GM23338 (cell line): ENCODE results near the gene MAST2. TPM values are rescaled to one million over a fixed set of nuclear protein-coding genes. Genes with fewer than 3 reads are reported as not detected.

Experiments used
- ATAC-seq: fragments of 200-7000 bp; cut with Tn5 transposase; 3 replicates; pipeline ENCODE4 v1.9.1; 2020
- DNase-seq: peaks from one replicate; pipeline ENCODE4 v3.0.0-alpha.2; 2015; ENCODE audit warnings: low spot score
- H2AFZ ChIP-seq: fragments of 200-600 bp; sonication (generic); 2 replicates; pipeline ENCODE4 v1.8.0; 2016; ENCODE audit warnings: antibody characterized with exemption, mild to moderate bottlenecking, moderate library complexity
- H3F3A ChIP-seq: fragments of 200-600 bp; sonication (generic); replicated peaks from 2 replicates; pipeline ENCODE4 v1.8.0; 2017; ENCODE audit warnings: antibody characterized with exemption, mixed run types, low read depth
- H3K27ac ChIP-seq: fragments of 200-600 bp; sonication (generic); 2 replicates; pipeline ENCODE4 v1.6.1; 2016; ENCODE audit warnings: low read depth
- H3K27me3 ChIP-seq: fragments of 200-600 bp; sonication (generic); 2 replicates; pipeline ENCODE4 v1.8.0; 2016; ENCODE audit warnings: mild to moderate bottlenecking, mixed run types, moderate library complexity; ENCODE audit not compliant: insufficient read depth
- H3K36me3 ChIP-seq: fragments of 200-600 bp; sonication (generic); 2 replicates; pipeline ENCODE4 v1.8.0; 2016; ENCODE audit warnings: mild to moderate bottlenecking; ENCODE audit not compliant: insufficient read depth
- H3K4me1 ChIP-seq: fragments of 200-600 bp; sonication (generic); 2 replicates; pipeline ENCODE4 v1.8.0; 2016; ENCODE audit warnings: mild to moderate bottlenecking, moderate library complexity; ENCODE audit not compliant: insufficient read depth
- H3K4me2 ChIP-seq: fragments of 200-600 bp; sonication (generic); 2 replicates; pipeline ENCODE4 v1.7.1; 2017; ENCODE audit warnings: mixed run types
- H3K4me3 ChIP-seq: fragments of 200-600 bp; sonication (generic); 2 replicates; pipeline ENCODE4 v1.6.1; 2016; ENCODE audit warnings: mixed run types
- H3K79me2 ChIP-seq: fragments of 200-600 bp; sonication (generic); replicated peaks from 2 replicates; pipeline ENCODE4 v1.8.0; 2017; ENCODE audit warnings: mild to moderate bottlenecking; ENCODE audit not compliant: insufficient read depth
- H3K9me2 ChIP-seq: fragments of 200-600 bp; sonication (generic); 2 replicates; pipeline ENCODE4 v1.8.0; 2017; ENCODE audit not compliant: insufficient read depth
- H4K20me1 ChIP-seq: fragments of 200-600 bp; sonication (generic); replicated peaks from 2 replicates; pipeline ENCODE4 v1.8.0; 2017; ENCODE audit warnings: mild to moderate bottlenecking; ENCODE audit not compliant: insufficient read depth
- H3K27ac Mint-ChIP-seq: 2 replicates; pipeline ENCODE4 v1.8.0; 2020; ENCODE audit warnings: inconsistent platforms, mild to moderate bottlenecking, moderate library complexity, mixed read lengths
- H3K27me3 Mint-ChIP-seq: 3 replicates; pipeline ENCODE4 v1.8.0; 2022; ENCODE audit warnings: low read depth, mild to moderate bottlenecking, moderate library complexity, mixed read lengths, inconsistent platforms; ENCODE audit not compliant: insufficient read depth, poor library complexity
- H3K36me3 Mint-ChIP-seq: 3 replicates; pipeline ENCODE4 v1.8.0; 2021; ENCODE audit warnings: low read depth, mild to moderate bottlenecking, inconsistent platforms, moderate library complexity, mixed read lengths
- H3K4me1 Mint-ChIP-seq: 3 replicates; pipeline ENCODE4 v1.8.0; 2020; ENCODE audit warnings: mild to moderate bottlenecking, inconsistent platforms, mixed read lengths
- H3K4me3 Mint-ChIP-seq: 3 replicates; pipeline ENCODE4 v1.8.0; 2021; ENCODE audit warnings: moderate library complexity, mild to moderate bottlenecking, inconsistent platforms, mixed read lengths
- H3K9me3 Mint-ChIP-seq: 3 replicates; pipeline ENCODE4 v1.8.0; 2020; ENCODE audit warnings: moderate library complexity, mild to moderate bottlenecking, inconsistent platforms, mixed read lengths
- CREB1 ChIP-seq: fragments of 250-450 bp; sonication (Bioruptor Pico); IDR thresholded peaks from 2 replicates; pipeline ENCODE4 v1.5.0; 2020; ENCODE audit warnings: low read depth, mild to moderate bottlenecking, moderate library complexity
- JUNB ChIP-seq: IDR thresholded peaks from one replicate; pipeline ENCODE4 v1.6.1; 2016; ENCODE audit warnings: antibody characterized with exemption; ENCODE audit not compliant: unreplicated experiment
- POLR2AphosphoS5 ChIP-seq: IDR thresholded peaks from 2 replicates; pipeline ENCODE4 v1.6.1; 2016; ENCODE audit warnings: antibody characterized with exemption, low read depth
- STAT1 ChIP-seq: IDR thresholded peaks from one replicate; pipeline ENCODE4 v1.6.1; 2016; ENCODE audit warnings: antibody characterized with exemption; ENCODE audit not compliant: unreplicated experiment
- ZNF114 ChIP-seq: fragments of 250-450 bp; sonication (Bioruptor Pico); IDR thresholded peaks from 2 replicates; pipeline ENCODE4 v1.5.0; 2020; ENCODE audit warnings: mild to moderate bottlenecking, moderate library complexity
- polyA plus RNA-seq: library from polyadenylated mRNA; unstranded; fragments of >200 nt; fragmentation: Nextera tagmentation; extraction: Ambion mirVana; gene quantifications from 2 replicates; pipeline ENCODE4 v1.2.1, GENCODE V29; 2016
- total RNA-seq: library from RNA; depleted of rRNA; stranded (reverse); fragments of >200 nt; shearing (Covaris generic); gene quantifications from 2 replicates; pipeline ENCODE4 v1.2.3, GENCODE V29; 2014
- TF ChIP-seq, protein P1 (sequence below): fragments of 250-450 bp; sonication (Bioruptor Pico); IDR thresholded peaks from 2 replicates; pipeline ENCODE4 v1.5.0; 2020; ENCODE audit warnings: mild to moderate bottlenecking, moderate library complexity
- TF ChIP-seq, protein P2 (sequence below), 2 experiments: fragments of 200-600 bp in 1 of 2; sonication (generic) in 1 of 2; conservative IDR thresholded peaks; 2 replicates each; pipeline versions ENCODE4 v1.5.1 to v1.6.1; 2016 to 2017; ENCODE audit warnings: antibody characterized with exemption in 2 of 2, low read depth in 2 of 2, mild to moderate bottlenecking in 2 of 2, moderate library complexity in 1 of 2

The MAST2 gene
- total and polyA plus RNA-seq, 2 experiments from 2014 or later, result 11.5 to 57.7 TPM

DNA sequence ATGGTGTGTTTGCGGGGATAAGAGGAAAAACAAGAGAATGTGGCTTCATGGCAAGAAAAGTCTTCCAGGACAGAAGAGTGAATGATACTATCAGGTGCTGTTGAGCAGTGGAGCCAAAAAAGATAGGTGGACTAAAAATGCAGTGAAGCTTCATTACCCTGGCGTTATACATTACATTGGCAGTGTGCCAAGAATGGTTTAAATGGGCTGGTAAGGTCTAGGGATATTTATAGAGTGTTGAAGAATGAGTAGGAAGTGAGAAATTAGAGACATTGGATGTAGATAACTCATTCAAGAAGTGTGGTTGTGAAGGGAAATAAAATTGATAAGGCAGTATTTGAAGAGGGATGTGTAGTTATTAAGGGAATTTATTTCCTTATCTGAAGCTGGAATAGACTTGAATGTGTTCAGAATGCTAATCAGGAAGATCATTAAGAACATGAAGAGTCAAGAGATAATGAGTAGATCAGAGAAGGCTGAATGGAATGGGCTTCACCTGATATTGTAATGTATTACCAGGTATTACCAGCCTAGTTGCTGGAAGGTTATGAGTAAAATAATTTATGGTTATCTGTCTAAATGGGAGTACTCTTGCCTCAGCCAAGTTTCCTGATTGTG lies 72.7 kb downstream of the MAST2 start (continued):
- TF ChIP-seq, protein P1, sequence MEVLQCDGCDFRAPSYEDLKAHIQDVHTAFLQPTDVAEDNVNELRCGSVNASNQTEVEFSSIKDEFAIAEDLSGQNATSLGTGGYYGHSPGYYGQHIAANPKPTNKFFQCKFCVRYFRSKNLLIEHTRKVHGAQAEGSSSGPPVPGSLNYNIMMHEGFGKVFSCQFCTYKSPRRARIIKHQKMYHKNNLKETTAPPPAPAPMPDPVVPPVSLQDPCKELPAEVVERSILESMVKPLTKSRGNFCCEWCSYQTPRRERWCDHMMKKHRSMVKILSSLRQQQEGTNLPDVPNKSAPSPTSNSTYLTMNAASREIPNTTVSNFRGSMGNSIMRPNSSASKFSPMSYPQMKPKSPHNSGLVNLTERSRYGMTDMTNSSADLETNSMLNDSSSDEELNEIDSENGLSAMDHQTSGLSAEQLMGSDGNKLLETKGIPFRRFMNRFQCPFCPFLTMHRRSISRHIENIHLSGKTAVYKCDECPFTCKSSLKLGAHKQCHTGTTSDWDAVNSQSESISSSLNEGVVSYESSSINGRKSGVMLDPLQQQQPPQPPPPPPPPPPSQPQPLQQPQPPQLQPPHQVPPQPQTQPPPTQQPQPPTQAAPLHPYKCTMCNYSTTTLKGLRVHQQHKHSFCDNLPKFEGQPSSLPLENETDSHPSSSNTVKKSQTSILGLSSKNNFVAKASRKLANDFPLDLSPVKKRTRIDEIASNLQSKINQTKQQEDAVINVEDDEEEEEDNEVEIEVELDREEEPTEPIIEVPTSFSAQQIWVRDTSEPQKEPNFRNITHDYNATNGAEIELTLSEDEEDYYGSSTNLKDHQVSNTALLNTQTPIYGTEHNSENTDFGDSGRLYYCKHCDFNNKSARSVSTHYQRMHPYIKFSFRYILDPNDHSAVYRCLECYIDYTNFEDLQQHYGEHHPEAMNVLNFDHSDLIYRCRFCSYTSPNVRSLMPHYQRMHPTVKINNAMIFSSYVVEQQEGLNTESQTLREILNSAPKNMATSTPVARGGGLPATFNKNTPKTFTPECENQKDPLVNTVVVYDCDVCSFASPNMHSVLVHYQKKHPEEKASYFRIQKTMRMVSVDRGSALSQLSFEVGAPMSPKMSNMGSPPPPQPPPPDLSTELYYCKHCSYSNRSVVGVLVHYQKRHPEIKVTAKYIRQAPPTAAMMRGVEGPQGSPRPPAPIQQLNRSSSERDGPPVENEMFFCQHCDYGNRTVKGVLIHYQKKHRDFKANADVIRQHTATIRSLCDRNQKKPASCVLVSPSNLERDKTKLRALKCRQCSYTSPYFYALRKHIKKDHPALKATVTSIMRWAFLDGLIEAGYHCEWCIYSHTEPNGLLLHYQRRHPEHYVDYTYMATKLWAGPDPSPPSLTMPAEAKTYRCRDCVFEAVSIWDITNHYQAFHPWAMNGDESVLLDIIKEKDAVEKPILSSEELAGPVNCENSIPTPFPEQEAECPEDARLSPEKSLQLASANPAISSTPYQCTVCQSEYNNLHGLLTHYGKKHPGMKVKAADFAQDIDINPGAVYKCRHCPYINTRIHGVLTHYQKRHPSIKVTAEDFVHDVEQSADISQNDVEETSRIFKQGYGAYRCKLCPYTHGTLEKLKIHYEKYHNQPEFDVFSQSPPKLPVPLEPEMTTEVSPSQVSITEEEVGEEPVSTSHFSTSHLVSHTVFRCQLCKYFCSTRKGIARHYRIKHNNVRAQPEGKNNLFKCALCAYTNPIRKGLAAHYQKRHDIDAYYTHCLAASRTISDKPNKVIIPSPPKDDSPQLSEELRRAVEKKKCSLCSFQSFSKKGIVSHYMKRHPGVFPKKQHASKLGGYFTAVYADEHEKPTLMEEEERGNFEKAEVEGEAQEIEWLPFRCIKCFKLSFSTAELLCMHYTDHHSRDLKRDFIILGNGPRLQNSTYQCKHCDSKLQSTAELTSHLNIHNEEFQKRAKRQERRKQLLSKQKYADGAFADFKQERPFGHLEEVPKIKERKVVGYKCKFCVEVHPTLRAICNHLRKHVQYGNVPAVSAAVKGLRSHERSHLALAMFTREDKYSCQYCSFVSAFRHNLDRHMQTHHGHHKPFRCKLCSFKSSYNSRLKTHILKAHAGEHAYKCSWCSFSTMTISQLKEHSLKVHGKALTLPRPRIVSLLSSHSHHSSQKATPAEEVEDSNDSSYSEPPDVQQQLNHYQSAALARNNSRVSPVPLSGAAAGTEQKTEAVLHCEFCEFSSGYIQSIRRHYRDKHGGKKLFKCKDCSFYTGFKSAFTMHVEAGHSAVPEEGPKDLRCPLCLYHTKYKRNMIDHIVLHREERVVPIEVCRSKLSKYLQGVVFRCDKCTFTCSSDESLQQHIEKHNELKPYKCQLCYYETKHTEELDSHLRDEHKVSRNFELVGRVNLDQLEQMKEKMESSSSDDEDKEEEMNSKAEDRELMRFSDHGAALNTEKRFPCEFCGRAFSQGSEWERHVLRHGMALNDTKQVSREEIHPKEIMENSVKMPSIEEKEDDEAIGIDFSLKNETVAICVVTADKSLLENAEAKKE, result no peak

DNA sequence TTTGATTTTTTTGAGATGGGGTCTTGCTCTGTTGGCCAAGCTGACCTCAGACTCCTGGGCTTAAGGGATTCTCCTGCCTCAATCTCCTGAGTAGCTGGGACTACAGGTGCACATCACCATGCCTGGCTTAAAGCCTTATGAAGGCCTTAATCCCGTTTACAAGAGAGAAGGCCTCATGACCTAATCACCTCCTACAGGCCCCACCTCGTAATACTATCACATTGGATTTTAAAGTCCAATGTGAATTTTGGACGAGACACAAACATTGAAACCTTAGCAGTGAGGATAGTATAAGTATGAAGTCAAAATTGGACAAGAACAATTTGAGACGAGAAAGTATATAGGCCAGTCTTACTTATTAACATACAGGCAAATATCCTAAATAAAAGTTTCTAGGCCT lies 73.9 kb downstream of the MAST2 start:
- DNase-seq (no peak), ATAC-seq (no peak)
- no peaks in the 10 kb centered on the region for H3K9me3 Mint-ChIP-seq
- no peaks in the 10 kb centered on the region for H4K20me1 ChIP-seq
- H3K36me3 Mint-ChIP-seq, result no peaks in the 10 kb centered on the region
- H3K27ac Mint-ChIP-seq, result no peak overlapping the region
- no peak overlapping the region for H3K4me3 ChIP-seq
- TF ChIP-seq POLR2AphosphoS5, result no peak
- no peaks in the 10 kb centered on the region for H3F3A ChIP-seq
- peaks cover 15% of the 10 kb centered on the region; the same call in 1 of the 2 replicates for H3K79me2 ChIP-seq
- no peaks in the 10 kb centered on the region for H3K36me3 ChIP-seq
- H3K27ac ChIP-seq, result no peak overlapping the region
- no peaks in the 10 kb centered on the region for H3K9me2 ChIP-seq
- H3K27me3 Mint-ChIP-seq, result no peaks in the 10 kb centered on the region
- H3K4me1 Mint-ChIP-seq, result no peaks in the 10 kb centered on the region; the same call in 2 of the 3 replicates
- no peak overlapping the region for H3K4me3 Mint-ChIP-seq
- H2AFZ ChIP-seq, result no peak overlapping the region
- no peaks in the 10 kb centered on the region for H3K4me1 ChIP-seq
- H3K4me2 ChIP-seq, result no peak overlapping the region
- no peaks in the 10 kb centered on the region for H3K27me3 ChIP-seq

DNA sequence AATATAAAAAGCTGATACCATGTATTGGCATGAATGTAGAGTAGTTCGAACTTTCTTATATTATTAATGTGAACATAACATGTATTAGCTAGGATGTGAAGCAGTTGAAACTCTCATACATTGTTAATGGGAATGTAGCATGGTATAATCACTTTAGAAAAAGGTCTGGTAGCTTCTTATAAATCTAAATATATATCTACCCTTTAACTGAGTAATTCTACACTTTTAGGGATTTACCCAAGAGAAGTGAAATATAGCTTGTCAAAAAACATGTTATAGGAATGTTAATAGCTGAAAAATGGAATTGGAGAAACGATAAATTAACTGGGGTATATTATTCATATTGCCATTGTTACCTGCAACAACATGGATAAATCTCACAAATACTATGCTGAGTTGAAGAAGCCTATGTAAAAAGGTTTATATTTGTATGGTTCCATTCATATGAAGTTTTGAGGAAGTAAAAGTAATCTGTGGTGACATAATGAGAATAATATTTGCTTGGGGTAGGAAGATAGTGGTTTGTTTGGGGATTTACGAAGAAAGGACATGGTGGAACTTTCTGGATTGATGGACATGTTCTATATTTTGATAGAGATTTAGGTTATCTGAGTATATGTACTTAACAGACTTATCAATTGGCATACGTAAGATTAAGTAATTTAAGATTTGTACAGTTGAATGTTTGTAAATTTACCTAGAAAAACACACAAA lies 76.6 kb downstream of the MAST2 start:
- DNase-seq, result no peak
- Histone ChIP-seq H3K4me1 (no peaks in the 10 kb centered on the region), H3K4me2 (no peak overlapping the region), H4K20me1 (no peaks in the 10 kb centered on the region), H3K79me2 (peaks cover 12% of the 10 kb centered on the region; the same call in 1 of the 2 replicates), H3K36me3 (no peaks in the 10 kb centered on the region), H3K9me2 (no peaks in the 10 kb centered on the region), H3K27me3 (no peaks in the 10 kb centered on the region), H2AFZ (no peak overlapping the region), H3K27ac (no peak overlapping the region), H3K4me3 (no peak overlapping the region), H3F3A (no peaks in the 10 kb centered on the region)
- Mint-ChIP-seq H3K36me3 (no peaks in the 10 kb centered on the region), H3K9me3 (no peaks in the 10 kb centered on the region), H3K4me1 (no peaks in the 10 kb centered on the region; the same call in 2 of the 3 replicates), H3K4me3 (no peak overlapping the region), H3K27me3 (no peaks in the 10 kb centered on the region), H3K27ac (no peak overlapping the region)
- ATAC-seq, result no peak
- TF ChIP-seq POLR2AphosphoS5, result no peak
- no peak for TF ChIP-seq STAT1
- no peak for TF ChIP-seq JUNB
- TF ChIP-seq, protein P2, sequence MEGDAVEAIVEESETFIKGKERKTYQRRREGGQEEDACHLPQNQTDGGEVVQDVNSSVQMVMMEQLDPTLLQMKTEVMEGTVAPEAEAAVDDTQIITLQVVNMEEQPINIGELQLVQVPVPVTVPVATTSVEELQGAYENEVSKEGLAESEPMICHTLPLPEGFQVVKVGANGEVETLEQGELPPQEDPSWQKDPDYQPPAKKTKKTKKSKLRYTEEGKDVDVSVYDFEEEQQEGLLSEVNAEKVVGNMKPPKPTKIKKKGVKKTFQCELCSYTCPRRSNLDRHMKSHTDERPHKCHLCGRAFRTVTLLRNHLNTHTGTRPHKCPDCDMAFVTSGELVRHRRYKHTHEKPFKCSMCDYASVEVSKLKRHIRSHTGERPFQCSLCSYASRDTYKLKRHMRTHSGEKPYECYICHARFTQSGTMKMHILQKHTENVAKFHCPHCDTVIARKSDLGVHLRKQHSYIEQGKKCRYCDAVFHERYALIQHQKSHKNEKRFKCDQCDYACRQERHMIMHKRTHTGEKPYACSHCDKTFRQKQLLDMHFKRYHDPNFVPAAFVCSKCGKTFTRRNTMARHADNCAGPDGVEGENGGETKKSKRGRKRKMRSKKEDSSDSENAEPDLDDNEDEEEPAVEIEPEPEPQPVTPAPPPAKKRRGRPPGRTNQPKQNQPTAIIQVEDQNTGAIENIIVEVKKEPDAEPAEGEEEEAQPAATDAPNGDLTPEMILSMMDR (conservative IDR thresholded peaks at IDR 0.05; ENCODE audit: low read depth in 2 of 2), result no peak
- no peak for TF ChIP-seq CREB1
- TF ChIP-seq ZNF114 (CRISPR knock-in tag), result no peak
